Posterior vena cava (tissue), 2 donors: ENCODE measurements around the gene SERPINA4. TPM values are rescaled to one million over a fixed set of nuclear protein-coding genes. Genes with fewer than 3 reads are reported as not detected.
A peak's percentile ranks its signal among the peaks of the same experiment; 100 is the strongest.
"Not testable (repeated sequence)": the region's sequence is repeated elsewhere in the genome, so short reads cannot be mapped to it uniquely, and the experiment has no call there.

Experiments
- DNase-seq: peaks from one replicate; pipeline ENCODE4 v3.0.0-alpha.2; 2020; ENCODE audit warnings: low spot score
- intact Hi-C, 2 donors: fragments of 100-400 bp; cut with DNase I; formaldehyde crosslinking; loops; one replicate each; pipeline versions ENCODE4 v1.14.1 to v1.14.2; 2022 to 2023
- total RNA-seq, 2 donors: library from RNA; stranded (reverse); fragmentation: NEBNext Ultra II Directional; extraction: Animal tissue kit (Norgen Biotek cat#: 25700); gene quantifications; one replicate each; pipeline ENCODE4 v1.2.1, GENCODE V29; 2021
- donor health status: DM: yes; HTN: yes; CAD: no.
- donor health status: DM: yes; HTN: yes; CAD: no.

Gene SERPINA4
- total RNA-seq, 2 donors from 2014 or later, result not detected

- intact Hi-C loops, result no loop called here
- DNase-seq, result no peak
These were observed 391 bp downstream of the SERPINA4 start for GRCh38 chr14:94561656-94562010.

- DNase-seq, result no peak
- intact Hi-C loops, result no loop called here
These were observed 780 bp downstream of the SERPINA4 start for GRCh38 chr14:94562022-94562421.

GRCh38 chr14:94562941-94563883 lies 2.0 kb downstream of the SERPINA4 start:
- peak; percentile 68 for DNase-seq
- intact Hi-C loops, result no loop called here

- intact Hi-C loops, result no loop called here
- no peak for DNase-seq
These were observed 3.1 kb downstream of the SERPINA4 start for GRCh38 chr14:94564381-94564780.

- intact Hi-C loops, result no loop called here
- peak; percentile 28 for DNase-seq
These were observed 6.9 kb downstream of the SERPINA4 start for GRCh38 chr14:94568186-94568585.

- peak; percentile 52 for DNase-seq
- intact Hi-C loops, result loop anchor here in 1 of 2 donors (5.0 kb wide), 1 partner anchor 1077 kb away; no protein-coding TSS in a partner anchor
These were observed 8.2 kb downstream of the SERPINA4 start for GRCh38 chr14:94569381-94570001.

- intact Hi-C loops, result loop anchor here in 1 of 2 donors (5.0 kb wide), 1 partner anchor 1078 kb away; no protein-coding TSS in a partner anchor
- DNase-seq, result no peak
These were observed 8.8 kb downstream of the SERPINA4 start for GRCh38 chr14:94570002-94570400.

- peak; percentile 37 for DNase-seq
- intact Hi-C loops, result loop anchor here in 1 of 2 donors (5.0 kb wide), 1 partner anchor 1078 kb away; no protein-coding TSS in a partner anchor
These were observed 9.2 kb downstream of the SERPINA4 start for GRCh38 chr14:94570440-94570839.

- intact Hi-C loops, result loop anchor here in 1 of 2 donors (5.0 kb wide), 1 partner anchor 1079 kb away; no protein-coding TSS in a partner anchor
- DNase-seq, result peak; percentile 76
These were observed 10.2 kb downstream of the SERPINA4 start for GRCh38 chr14:94571395-94571794.

- DNase-seq, result peak; percentile 50
- intact Hi-C loops, result loop anchor here in 1 of 2 donors (5.0 kb wide), 1 partner anchor 1080 kb away; no protein-coding TSS in a partner anchor
These were observed 10.7 kb downstream of the SERPINA4 start for GRCh38 chr14:94571950-94572349.

- intact Hi-C loops, result loop anchor here in 1 of 2 donors (5.0 kb wide), 1 partner anchor 1080 kb away; no protein-coding TSS in a partner anchor
- no peak for DNase-seq
These were observed 11.5 kb downstream of the SERPINA4 start for GRCh38 chr14:94572637-94573303.

GRCh38 chr14:94573475-94574277 lies 12.4 kb downstream of the SERPINA4 start:
- no peak for DNase-seq
- intact Hi-C loops, result loop anchor here in 1 of 2 donors (2.0 to 5.0 kb wide), 2 partner anchors 65 to 1081 kb away; partner anchors contain the start of gene SERPINA12

GRCh38 chr14:94574336-94574735 lies 13.1 kb downstream of the SERPINA4 start:
- DNase-seq, result no peak

GRCh38 chr14:94575730-94576585 lies 14.7 kb downstream of the SERPINA4 start:
- no peak for DNase-seq
- intact Hi-C loops, result loop anchor here in 1 of 2 donors (2.0 kb wide), 1 partner anchor 67 kb away; the partner anchor contains the start of gene SERPINA12

More at GRCh38 chr14:94574336-94574735, 13.1 kb downstream of the SERPINA4 start:
- intact Hi-C loops, result loop anchor here in 1 of 2 donors (2.0 to 5.0 kb wide), 2 partner anchors 66 to 1082 kb away; partner anchors contain the start of gene SERPINA12

GRCh38 chr14:94577472-94577871 lies 16.2 kb downstream of the SERPINA4 start:
- intact Hi-C loops, DNase-seq: not testable (repeated sequence)

- intact Hi-C loops, result loop anchor here in 1 of 2 donors (1.0 kb wide), 1 partner anchor 43 kb away; no protein-coding TSS in a partner anchor
- DNase-seq, result no peak
These were observed 17.5 kb downstream of the SERPINA4 start for GRCh38 chr14:94578712-94579111.
